DND-41 (cell line): ENCODE data around the gene ASCL2.

Experiments used
- CTCF ChIP-seq: IDR thresholded peaks from 2 replicates; pipeline ENCODE4 v1.5.1; 2012; ENCODE audit warnings: borderline replicate concordance, low read length, moderate library complexity, mild to moderate bottlenecking; ENCODE audit not compliant: poor library complexity, severe bottlenecking; ENCODE audit errors: extremely low read depth
- EZH2 ChIP-seq: IDR thresholded peaks from 3 replicates; pipeline ENCODE4 v1.6.1; 2012; ENCODE audit warnings: borderline replicate concordance, low read depth, mild to moderate bottlenecking, moderate library complexity, low read length, inconsistent platforms; ENCODE audit not compliant: severe bottlenecking

GRCh38 chr11:2250485-2250884, 19.9 kb downstream of the ASCL2 start:
- TF ChIP-seq CTCF (no peak), EZH2 (no peak)
